Colon (tissue), 2 donors: ENCODE data around the gene PTPN20.

Experiments used
- FAIRE-seq: peaks from 2 replicates; lab custom pipeline; 2012; peaks lifted over from hg19 to GRCh38; lab: Jason Lieb, UNC
- donor health status: control.
- donor health status: control.

Gene PTPN20

GRCh38 chr10:47035171-47035818, 124.1 kb downstream of the PTPN20 start:
- no peak for FAIRE-seq

DNA sequence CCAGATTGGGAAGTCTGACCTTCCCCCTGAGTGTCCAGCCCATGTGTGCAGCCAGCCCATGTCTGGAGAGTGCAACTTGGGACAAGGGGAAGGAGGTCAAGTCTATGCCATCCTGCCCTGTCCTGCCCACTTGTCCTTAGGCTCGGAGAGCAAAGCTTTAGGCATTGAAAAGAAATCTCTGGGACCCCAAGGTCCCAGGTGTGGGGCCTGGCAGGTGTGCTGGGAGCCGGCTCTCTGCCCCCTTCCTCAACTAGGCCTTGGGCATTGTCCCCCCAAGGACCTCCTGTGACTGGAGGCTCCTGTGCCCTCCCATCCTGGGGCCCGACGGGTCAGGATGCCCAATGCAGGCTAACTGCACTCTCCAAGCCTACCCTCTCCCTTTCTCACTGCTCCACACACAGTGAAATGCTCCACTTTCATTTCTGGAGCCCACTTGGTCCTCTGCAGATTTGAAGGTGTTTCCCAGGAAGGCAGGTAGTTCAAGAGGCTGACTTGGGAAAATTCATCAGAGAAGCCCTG, 124.7 kb downstream of the PTPN20 start:
- FAIRE-seq = no peak

DNA sequence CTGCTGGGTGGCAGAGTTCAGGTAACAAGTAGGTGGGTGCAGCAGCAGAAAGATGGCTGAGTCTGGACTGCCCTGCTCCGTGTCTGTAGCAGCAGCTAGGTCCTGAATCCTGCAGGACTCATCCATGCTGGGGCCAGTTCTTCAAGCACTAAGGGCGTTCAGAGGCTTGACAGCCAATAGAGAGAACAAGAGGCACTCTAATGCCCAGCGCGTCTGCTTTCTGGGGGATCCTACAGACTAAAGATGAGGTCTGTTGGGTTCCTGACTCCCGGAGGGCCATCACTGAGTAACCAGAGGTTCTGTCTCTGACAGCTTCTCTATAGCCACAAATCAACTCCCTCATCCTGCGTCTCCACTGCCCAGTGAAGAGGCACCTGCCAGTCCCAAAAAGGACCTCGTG, 125.5 kb downstream of the PTPN20 start:
- no peak for FAIRE-seq

DNA sequence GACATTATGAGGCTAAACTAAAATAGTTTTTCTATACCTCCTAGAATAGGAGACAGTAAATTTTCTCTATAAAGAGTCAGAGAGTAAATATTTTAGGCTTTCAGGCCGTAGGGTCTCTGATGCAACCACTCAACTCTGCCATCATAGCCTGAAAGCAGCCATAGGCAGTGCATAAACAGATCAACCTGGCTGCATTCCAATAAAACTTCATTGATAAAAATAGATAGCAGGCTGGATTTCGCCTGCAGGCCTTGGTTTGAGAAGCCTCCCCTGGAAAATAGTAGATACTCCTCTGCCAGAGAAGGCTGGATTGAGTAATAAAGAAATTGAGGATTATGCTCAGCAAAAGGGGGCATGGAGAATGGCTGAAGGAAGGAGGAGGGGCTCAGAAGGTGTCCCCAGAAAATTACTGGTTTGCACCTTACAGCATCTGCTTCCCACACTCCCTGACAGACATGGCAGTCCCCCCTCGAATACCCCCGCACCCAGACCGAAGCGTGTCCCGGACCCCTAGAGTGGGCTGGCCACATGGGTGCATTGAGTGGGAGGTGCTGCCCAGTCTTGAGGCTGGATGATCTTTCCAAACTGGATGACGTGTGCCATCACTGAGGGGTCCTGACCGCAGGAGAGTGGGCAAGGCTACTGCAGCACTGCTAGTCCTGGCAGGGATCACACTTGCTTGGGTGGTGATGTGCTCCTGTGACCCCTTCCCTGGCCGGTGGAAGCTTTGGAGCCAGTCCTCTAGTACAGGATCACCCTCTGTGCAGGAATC, 126.6 kb downstream of the PTPN20 start:
- FAIRE-seq = no peak

GRCh38 chr10:47038881-47039561, 127.8 kb downstream of the PTPN20 start:
- FAIRE-seq = no peak

GRCh38 chr10:47039562-47039913, 128.3 kb downstream of the PTPN20 start:
- no peak for FAIRE-seq

GRCh38 chr10:47040041-47040491, 128.8 kb downstream of the PTPN20 start:
- FAIRE-seq = no peak

DNA sequence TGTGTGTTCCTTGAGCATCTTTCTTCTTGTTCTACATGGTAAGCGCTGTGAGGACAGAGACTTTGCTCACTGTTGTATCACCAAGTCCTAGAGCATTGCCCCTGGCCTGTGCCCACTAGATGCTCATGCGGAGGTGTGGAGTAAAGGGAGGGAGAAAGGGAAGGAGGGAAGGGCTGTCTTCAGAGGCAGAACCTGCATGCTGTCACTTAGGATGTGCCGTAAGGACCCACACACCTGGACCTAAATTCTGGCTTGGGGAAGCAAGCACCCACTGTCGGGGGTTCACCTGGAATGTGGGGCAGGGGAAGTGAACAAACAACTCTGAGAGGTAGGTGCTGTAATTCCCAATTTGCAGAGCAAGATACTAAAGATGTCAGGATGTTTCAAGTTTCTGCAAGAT, 129.5 kb downstream of the PTPN20 start:
- FAIRE-seq = no peak

GRCh38 chr10:47041396-47042198, 130.4 kb downstream of the PTPN20 start:
- FAIRE-seq = no peak

GRCh38 chr10:47042199-47042473, 130.9 kb downstream of the PTPN20 start:
- no peak for FAIRE-seq

GRCh38 chr10:47042780-47043750, 131.8 kb downstream of the PTPN20 start:
- no peak for FAIRE-seq

- no peak for FAIRE-seq
These were observed 132.8 kb downstream of the PTPN20 start for GRCh38 chr10:47043928-47044538.

- FAIRE-seq = no peak
These were observed 133.5 kb downstream of the PTPN20 start for GRCh38 chr10:47044741-47045140.

GRCh38 chr10:47045331-47045861, 134.2 kb downstream of the PTPN20 start:
- FAIRE-seq = no peak

DNA sequence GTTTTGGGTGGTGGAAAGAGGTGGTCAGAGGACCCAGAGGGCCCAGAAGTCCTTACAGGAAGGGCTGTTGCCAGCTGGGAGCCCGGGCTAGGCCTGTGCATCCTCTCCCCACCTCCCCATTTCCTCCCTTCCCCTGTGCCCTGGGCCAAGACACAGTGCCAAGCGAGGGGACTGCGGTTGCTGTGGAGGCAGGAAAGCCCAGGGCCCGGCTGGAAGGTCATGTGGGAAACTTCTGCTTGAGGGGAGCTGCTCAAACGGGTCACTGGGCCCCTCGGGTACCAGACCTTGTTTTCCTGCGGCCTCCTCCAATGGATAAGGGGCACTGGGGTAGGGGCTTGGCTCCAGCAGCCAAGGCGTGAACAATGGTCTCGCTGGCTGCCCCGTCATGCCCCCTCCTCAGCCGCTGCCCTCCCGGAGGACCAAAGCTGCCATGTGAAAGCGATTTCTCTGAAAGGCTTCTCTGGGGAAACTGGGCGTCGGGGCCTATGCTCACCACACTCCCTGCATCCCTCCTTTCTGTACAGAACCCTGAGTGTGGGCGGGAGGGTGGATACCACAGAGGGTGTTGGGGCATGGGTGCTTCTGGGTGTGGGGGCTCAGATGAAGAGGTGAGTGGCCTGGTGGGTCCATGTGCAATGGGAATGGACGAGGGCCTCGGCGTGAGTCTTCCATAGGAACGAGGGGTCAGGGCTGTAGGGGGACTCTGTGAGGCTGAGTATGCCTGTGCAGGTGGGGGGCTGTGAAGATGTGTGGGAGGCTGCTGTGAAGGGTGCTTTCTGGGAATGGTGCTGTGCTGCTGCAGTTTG, 135.3 kb downstream of the PTPN20 start:
- FAIRE-seq = no peak

- FAIRE-seq = no peak
These were observed 135.9 kb downstream of the PTPN20 start for GRCh38 chr10:47047127-47047504.

- FAIRE-seq = no peak
These were observed 136.6 kb downstream of the PTPN20 start for GRCh38 chr10:47047577-47048525.

- FAIRE-seq = no peak
These were observed 137.3 kb downstream of the PTPN20 start for GRCh38 chr10:47048526-47048905.
